HEK293T (cell line): Measurements from ENCODE around the gene POLR2B.

ENCODE experiments used
- ARNT ChIP-seq: fragments of 450-650 bp; IDR thresholded peaks from 2 replicates; pipeline ENCODE4 v1.6.1; 2017; ENCODE audit warnings: mild to moderate bottlenecking
- BHLHE40 ChIP-seq: fragments of 450-650 bp; IDR thresholded peaks from 2 replicates; pipeline ENCODE4 v1.6.1; 2016; ENCODE audit warnings: mild to moderate bottlenecking, moderate library complexity, borderline replicate concordance
- SP1 ChIP-seq: fragments of 450-650 bp; IDR thresholded peaks from 2 replicates; pipeline ENCODE4 v1.6.1; 2017

GRCh38 chr4:57075367-57075766, 96.7 kb downstream of the POLR2B start:
- no peak for TF ChIP-seq ARNT
- no peak for TF ChIP-seq SP1
- no peak for TF ChIP-seq BHLHE40
